Measurements from ENCODE around the gene YPEL4.

DNA sequence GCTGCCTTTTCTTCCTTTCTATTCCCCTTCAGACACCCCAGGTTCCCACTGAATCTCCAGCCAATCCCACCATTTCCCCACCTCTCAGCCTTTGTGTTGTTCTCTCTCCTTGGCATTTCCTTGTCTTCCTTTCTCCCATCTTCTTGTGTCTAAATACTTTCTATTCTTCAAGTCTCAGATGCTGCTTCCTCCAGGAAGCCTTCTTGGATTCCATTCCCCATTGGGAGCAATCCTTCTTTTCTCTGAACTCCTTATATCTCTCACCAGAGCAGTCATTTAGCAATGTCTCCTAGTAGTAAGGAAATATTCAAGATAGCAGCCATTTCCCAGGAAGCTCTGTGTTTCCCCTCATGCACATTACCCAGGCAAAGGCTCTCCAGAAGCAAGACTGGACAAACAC, 15.4 kb downstream of the YPEL4 start:
- TF ChIP-seq POLR2A (IDR thresholded peaks at IDR 0.05) (no peak), CTCF (IDR thresholded peaks at IDR 0.05 in 4 of 5, conservative IDR thresholded peaks at IDR 0.05 in 1 of 5) (no peak)
